Activated CD4-positive, alpha-beta T cell treated with anti-CD3 and anti-CD28 coated beads for 1 hour (primary cell): ENCODE data around the gene CORT.
"Not testable (repeated sequence)": the region's sequence is repeated elsewhere in the genome, so short reads cannot be mapped to it uniquely, and the experiment has no call there.

ENCODE experiments used
- DNase-seq: peaks from one replicate; pipeline ENCODE4 v3.0.0-alpha.2; 2020

CORT gene

DNA sequence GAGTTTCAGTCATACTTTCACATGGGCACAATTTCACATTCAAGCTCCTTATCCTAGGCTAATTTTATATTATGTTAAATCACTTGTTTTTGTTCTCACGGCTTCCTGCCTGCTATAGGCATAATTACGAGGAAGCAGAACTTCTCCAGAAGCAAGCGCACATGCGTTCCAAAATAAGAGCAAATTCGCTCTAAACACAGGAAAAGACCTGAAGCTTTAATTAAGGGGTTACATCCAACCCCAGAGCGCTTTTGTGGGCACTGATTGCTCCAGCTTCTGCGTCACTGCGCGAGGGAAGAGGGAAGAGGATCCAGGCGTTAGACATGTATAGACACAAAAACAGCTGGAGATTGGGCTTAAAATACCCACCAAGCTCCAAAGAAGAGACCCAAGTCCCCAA lies at the start of gene CORT:
CORT (plus strand) TSS at position 281 of the 400 bp plus-strand sequence. CDS start 193 bp downstream, outside the sequence.
- no peak for DNase-seq

DNA sequence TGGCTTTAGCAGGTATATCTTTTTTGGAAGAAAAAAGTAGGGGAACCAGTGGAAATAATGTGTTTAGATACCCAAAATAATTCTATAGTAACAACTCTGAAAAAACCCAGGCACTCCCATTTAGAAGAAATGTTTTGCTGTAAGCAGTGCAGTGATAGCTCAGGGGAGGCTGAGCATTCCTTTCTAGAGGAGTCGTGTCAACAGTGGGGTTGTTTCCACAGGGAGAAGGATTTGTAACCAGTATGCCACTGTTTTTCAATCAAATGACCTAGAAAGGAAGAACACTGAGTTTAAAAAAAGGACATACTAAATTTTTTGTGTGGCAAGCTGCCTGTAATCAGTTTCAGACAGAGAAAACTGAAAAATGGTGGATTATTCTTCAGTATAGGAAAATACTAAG lies 48.5 kb upstream of the CORT start:
- no peak for DNase-seq

GRCh38 chr1:10402729-10403274 lies 47.0 kb upstream of the CORT start:
- no peak for DNase-seq

DNA sequence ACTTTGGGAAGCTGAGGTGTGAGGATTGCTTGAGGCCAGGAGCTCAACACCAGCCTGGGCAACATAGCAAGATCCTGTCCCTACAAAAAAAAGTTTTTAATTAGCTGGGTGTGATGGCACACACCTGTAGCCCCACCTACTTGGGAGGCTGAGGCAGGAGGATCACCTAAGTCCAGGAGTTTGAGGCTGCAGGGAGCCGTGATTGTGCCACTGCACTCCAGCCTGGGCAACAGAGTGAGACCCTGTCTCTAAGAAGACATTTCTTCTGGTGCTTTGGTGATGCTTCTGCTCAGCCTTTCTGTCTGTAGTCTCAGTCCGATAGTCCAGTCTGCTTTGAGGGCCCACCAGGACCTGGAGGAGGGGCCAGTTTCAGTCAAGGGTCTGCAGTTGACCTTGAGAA lies 42.6 kb upstream of the CORT start:
- DNase-seq: no peak

- no peak for DNase-seq
Observed at GRCh38 chr1:10415211-10415930, 34.5 kb upstream of the CORT start.

DNA sequence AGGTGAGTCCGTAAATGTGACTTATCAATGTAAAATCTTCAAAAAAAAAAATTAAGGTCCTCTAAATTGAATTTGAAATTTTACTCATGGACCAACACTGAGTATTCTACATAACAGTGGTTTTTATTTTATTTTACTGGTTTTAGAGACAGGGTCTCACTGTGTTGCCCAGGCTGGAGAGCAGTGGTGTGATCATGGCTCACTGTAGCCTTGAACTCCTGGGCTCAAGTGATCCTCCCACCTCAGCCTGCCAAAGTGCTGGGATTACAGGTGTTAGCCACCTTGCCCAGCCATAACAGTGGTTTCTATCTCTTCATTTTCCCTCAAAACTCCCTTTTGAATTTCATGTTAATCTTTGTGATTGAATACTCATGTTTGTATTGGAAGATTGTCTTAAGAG lies 33.9 kb upstream of the CORT start:
- DNase-seq: not testable (repeated sequence)

- not testable (repeated sequence) for DNase-seq
Observed at GRCh38 chr1:10418741-10419140, 31.1 kb upstream of the CORT start.

GRCh38 chr1:10419351-10419750 lies 30.5 kb upstream of the CORT start:
- no peak for DNase-seq

DNA sequence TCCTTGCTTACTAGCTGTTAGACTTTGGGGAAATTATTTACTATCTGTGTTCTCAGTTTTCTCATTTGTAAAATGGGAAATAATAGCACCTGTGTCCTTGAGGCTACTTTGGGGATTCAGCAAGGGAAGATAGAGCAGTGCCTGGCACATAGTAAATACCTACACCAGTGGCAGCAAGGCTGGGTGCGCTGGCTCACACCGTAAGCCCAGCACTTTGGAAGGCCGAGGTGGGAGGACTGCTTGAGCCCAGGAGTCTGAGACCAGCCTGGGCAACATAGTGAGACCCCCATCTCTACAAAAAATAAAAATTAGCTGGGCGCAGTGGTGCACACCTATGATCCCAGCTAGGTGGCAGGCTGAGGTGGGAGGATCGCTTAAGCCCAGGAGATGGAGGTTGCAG lies 28.2 kb upstream of the CORT start:
- DNase-seq: no peak

DNA sequence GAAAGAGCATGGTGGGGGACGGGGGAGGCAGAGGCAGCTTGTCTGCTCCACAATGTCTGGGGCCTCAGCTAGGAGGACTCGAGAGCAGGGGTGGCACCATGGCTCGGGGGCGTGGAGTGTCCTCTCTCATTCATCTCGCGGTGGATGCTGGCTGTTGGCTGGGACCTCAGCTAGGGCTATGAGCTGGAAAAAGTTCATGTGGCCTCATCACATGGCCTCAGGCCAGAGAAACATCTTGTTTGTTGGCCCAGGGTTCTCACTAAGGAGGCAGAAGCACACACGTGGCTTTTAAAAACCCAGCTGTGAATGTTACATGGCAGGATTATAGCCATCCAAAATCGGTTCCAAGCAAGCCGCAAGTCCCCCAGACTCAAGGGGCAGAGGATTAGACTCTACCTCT lies 25.8 kb upstream of the CORT start:
- DNase-seq: no peak

- no peak for DNase-seq
Observed at GRCh38 chr1:10424651-10425050, 25.2 kb upstream of the CORT start.

DNA sequence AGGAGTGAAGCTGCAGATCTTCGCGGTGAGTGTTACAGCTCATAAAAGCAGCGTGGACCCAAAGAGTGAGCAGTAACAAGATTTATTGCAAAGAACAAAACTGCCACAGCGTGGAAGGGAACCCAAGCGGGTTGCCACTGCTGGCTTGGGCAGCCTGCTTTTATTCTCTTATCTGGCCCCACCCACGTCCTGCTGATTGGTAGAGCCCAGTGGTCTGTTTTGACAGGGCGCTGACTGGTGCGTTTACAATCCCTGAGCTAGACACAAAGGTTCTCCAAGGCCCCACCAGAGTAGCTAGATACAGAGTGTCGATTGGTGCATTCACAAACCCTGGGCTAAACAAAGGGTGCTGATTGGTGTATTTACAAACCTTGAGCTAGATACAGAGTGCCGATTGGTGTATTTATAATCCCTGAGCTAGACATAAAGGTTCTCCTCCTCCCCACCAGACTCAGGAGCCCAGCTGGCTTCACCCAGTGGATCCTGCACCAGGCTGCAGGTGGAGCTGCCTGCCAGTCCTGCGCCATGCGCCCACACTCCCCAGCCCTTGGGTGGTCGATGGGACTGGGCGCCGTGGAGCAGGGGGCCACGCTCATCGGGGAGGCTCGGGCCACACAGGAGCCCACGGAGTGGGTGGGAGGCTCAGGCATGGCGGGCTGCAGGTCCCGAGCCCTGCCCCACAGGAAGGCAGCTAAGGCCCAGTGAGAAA lies 23.9 kb upstream of the CORT start:
- DNase-seq: not testable (repeated sequence)

- not testable (repeated sequence) for DNase-seq
Observed at GRCh38 chr1:10426535-10426848, 23.3 kb upstream of the CORT start.

DNA sequence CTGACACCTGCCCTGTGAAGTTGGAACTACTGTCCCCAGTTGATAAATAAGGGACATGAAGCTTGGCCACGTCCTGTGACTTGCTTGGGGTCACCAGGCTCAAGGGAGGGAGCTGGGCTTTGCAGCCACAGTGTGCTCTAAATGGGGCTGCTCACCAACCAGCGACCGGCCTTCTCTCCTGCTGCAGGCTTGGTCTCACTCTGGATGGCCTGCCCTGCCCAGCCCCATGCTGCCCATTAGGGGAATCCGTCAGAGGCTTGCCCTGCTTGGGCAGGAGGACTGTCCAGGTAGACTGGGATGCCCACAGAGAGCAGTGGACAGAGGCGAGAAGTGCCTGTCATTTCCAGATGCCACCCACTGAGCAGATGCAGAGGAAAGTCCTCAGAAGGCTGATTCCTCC lies 20.8 kb upstream of the CORT start:
- no peak for DNase-seq

DNA sequence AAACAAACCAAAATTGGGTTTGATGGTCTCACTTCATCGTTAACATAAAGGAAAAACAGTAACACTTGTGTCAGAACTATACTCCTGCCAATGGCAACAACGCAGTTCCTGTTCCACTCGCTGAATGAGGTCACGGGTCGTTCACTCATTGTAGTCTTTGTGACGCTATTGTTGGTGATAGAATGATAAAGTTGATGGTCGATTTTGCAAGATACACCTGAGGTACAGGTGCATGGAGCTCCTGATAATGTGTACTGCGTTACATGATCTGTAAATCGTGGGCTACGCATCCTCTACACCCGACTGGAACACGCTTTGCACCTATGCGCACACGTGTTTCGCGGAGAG lies 20.0 kb upstream of the CORT start:
- DNase-seq: no peak

GRCh38 chr1:10430216-10431069 lies 19.4 kb upstream of the CORT start, which contains the start of gene CENPS:
TSS of gene CENPS (plus strand) at chr1:10430433. CDS start at chr1:10430518, 85 bp downstream.
- DNase-seq: peak; percentile 88

GRCh38 chr1:10431070-10431730 lies 18.6 kb upstream of the CORT start:
- DNase-seq: no peak

DNA sequence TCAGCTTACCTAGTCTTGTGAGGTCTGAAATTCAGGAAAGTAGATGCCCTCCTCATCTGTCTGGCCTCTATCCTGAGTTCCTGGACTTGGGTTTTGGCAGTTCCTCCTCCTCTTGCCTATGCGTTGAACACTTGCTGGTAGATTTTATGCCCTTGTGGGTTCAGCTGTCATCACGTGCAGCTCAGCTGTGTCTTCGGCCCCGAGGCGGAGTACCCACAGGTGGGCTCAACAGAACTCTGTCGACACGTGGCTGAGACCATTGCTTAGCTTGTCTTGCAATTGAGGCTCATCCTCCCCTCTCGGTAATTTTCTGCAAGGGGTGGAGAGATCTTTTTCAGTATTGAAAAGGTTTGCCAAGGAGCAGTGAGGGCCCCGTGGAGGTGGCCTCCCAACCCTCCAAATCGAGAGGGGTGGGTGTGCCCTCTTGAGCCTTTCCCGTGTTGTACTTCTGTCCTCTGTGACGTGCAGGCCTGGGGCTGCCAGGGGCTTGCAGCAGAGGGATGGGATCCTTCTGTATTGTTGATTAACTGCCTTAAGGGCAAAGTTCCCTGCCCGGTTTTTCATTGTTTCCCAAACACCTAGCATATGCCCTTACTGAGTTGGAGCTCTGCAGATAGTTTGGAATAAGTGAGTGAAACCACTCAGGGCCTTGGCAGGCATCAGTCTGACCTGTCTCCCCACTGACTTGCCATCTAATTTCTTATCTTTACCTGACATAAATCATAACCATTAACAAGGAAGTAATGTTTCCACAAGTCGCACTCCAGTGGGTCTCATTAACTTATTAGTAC lies 16.7 kb upstream of the CORT start:
- DNase-seq: no peak

GRCh38 chr1:10433790-10434189 lies 16.0 kb upstream of the CORT start:
- DNase-seq: no peak

GRCh38 chr1:10434590-10434989 lies 15.2 kb upstream of the CORT start:
- DNase-seq: no peak

- no peak for DNase-seq
Observed at GRCh38 chr1:10437052-10437451, 12.8 kb upstream of the CORT start.

DNA sequence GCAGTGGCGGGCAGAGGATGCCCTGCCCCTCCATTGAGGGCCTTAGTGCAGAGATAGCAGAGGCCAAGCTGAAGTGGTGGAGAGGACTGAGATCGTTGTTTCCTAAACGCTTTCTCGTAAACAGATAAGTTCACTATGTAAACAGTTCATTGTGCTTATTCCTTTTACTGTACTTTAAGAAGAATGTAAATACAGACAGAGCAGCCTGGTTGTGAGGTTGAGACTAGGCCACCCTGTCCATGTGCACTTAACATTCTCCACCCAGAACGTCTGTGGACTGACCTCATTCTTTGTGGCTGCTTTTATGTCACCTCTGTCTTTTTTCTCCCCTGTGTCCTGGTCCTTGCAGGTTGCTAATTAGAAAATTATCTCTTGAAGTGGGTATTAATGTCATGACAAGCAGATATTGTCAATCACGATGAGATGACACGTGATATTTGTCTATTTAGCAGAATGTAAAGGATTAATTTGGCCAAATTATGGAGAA lies 11.1 kb upstream of the CORT start:
- DNase-seq: no peak
